GM21528 (cell line): ENCODE measurements around the gene PHOX2A.
"Not testable (repeated sequence)": the region's sequence is repeated elsewhere in the genome, so short reads cannot be mapped to it uniquely, and the experiment has no call there.

ENCODE experiments used
- ATAC-seq: cut with Tn5 transposase; IDR thresholded peaks from one replicate; pipeline ENCODE4 v1.9.1; 2021; ENCODE audit warnings: mild to moderate bottlenecking, moderate library complexity; ENCODE audit not compliant: unreplicated experiment, low FRiP score

The PHOX2A gene

DNA sequence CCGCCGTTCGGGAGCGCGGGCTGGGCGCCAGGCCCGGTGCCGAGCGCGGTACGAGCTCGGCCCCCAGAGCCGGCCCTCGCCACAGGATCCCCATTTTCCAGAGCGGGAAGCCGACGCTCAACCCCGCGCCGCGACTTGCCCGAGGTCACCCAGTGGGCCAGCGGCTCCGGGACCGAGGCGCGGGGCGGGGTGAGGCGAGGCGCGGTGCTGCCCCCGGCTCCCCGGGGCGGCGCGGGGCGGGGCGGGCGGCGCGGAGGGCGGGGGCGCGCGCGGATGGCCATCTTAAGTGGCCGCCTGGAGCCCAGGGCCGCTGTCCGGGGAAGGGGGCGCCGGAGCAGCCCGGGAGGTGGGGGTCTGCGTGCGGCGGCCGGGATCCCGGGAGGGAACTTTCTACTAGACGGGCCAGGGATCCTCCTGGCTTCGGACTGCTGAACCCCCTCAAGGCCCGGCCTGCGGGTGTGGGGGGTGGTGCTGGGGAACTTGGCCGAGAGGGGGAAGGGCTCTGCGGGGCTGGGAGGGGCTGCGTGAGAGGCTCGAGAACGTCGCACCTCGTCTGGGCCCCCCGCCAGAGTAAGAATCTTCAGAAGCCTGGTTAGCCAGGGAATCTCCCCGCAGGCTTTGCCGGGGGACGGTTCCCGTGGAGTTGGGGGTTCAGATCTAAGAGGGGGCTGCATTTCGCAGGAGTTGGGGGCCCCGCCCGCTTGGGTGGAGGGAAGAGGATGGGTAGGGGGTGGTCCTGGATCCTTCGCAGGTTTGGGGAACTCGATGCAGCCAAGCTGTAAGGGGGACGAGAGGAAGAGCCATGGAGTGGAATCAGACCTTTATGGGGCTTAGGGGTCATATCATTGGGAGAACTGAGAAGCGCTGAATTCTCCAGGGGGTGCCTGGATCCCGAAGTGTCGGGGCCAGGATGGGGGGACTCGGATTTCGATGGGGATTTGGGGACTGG, 20.1 kb downstream of the PHOX2A start:
- ATAC-seq, result peak; percentile 47

GRCh38 chr11:72222907-72223614, 20.9 kb downstream of the PHOX2A start:
- ATAC-seq, result peak; percentile 67

- no peak for ATAC-seq
Observed at GRCh38 chr11:72222106-72222891, 21.7 kb downstream of the PHOX2A start.

- ATAC-seq, result no peak
Observed at GRCh38 chr11:72221386-72222075, 22.4 kb downstream of the PHOX2A start.

GRCh38 chr11:72220696-72221363, 23.1 kb downstream of the PHOX2A start:
- no peak for ATAC-seq

DNA sequence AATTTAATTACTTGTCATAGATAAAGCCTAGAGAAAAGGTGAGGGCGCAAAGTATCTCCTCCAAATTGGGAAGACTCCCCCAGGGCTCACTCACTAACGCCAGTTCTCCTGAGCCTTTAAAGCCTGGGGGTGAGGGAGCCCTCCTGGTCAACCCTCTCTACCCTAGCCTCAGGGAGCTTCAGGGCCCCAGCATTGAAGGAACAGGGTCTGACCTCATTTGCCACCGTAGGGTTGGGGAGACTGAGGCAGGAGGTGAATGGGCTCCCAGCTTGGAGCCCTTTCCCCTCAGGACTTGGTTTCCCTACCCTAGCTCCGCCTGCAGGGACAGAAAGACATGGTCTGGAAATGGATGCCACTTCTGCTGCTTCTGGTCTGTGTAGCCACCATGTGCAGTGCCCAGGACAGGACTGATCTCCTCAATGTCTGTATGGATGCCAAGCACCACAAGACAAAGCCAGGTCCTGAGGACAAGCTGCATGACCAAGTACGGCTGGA, 25.7 kb downstream of the PHOX2A start:
- no peak for ATAC-seq

- no peak for ATAC-seq
Observed at GRCh38 chr11:72217841-72218240, 26.1 kb downstream of the PHOX2A start.

DNA sequence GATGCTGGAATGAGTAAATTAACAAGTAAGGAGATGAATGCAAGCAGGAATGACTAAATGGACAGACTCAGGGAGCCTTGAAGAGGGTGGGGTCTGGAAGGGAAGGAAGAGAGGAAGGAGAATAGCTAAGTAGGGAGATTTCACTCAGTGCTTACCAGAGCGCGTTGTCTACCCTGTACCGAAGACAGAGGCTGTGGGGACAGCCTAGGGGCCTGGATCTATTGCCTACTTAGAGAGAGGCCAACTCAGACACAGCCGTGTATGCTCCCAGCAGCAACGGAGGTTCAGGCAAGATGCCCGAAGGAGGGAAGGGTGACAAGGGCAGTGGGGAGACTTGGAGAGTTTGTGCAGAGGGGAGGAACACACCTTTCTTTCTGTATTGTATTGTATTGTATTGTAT, 27.3 kb downstream of the PHOX2A start, which contains the start of gene FOLR2:
Gene FOLR2 (plus strand): TSS at position 157 of the 400 bp plus-strand sequence. CDS start 1,791 bp downstream, outside the sequence.
- no peak for ATAC-seq

GRCh38 chr11:72209101-72209500, 34.9 kb downstream of the PHOX2A start:
- ATAC-seq, result no peak

DNA sequence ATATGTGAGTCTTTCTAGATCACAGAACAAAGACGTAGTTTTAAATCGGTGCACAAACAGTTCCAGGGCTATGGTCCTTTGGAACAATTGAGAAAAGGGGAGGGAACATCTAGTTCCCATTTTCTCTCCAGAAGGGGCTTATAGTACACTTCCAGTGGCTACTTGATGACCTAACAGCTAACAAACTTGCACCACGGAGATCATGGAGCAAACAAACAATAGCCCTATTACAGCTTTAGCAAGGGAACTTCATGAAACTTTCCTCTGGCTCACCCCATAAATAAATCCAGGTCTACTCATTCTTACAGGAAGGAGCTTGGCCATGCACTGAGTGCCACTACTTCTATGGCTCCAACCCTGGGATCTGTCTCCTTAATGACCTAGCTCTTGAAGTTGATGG, 35.7 kb downstream of the PHOX2A start:
- no peak for ATAC-seq

DNA sequence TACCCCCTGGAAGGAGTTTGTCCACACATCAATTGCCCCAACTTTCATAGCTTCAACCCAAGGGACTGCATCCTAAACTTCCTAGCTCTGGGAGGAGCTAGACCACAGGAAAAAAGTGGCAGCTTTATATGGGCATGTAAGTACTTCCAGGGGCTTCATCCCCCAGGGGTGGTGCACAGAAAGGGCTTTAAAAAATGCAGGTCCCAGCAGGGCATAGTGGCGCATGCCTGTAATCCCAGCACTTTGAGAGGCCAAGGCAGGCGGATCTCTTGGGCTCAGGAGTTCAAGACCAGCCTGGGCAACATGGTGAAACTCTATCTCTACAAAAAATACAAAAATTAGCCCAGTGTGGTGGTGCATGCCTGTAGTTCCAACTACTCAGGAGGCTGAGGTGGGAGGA, 37.2 kb downstream of the PHOX2A start:
- not testable (repeated sequence) for ATAC-seq

GRCh38 chr11:72204886-72205285, 39.1 kb downstream of the PHOX2A start:
- no peak for ATAC-seq

DNA sequence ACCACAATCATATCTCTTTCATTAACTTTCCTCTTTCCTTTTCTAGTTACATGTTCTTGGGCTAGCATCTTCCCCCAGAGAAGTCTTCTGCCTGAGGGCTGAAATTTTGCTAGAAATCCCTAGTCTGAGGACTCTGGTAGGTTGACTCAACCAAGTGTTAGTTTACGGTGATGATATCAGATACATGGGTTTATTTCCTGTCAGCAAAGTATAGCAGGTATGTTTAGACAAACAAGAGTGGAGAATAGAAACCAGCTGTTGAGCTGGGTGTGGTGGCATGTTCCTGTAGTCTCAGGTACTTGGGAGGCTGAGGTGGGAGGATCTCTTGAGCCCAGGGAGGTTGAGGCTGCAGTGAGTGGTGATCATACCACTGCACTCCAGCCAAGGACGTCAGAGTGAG, 40.8 kb downstream of the PHOX2A start:
- no peak for ATAC-seq

- no peak for ATAC-seq
Observed at GRCh38 chr11:72202571-72202970, 41.4 kb downstream of the PHOX2A start.

- not testable (repeated sequence) for ATAC-seq
Observed at GRCh38 chr11:72201445-72201844, 42.5 kb downstream of the PHOX2A start.

GRCh38 chr11:72195518-72196270, 48.3 kb downstream of the PHOX2A start:
- no peak for ATAC-seq

- ATAC-seq, result no peak
Observed at GRCh38 chr11:72191961-72192381, 52.0 kb downstream of the PHOX2A start, which contains the start of gene FOLR1. Gene FOLR1 (plus strand): TSS chr11:72192140. CDS start chr11:72192174, 34 bp downstream.

DNA sequence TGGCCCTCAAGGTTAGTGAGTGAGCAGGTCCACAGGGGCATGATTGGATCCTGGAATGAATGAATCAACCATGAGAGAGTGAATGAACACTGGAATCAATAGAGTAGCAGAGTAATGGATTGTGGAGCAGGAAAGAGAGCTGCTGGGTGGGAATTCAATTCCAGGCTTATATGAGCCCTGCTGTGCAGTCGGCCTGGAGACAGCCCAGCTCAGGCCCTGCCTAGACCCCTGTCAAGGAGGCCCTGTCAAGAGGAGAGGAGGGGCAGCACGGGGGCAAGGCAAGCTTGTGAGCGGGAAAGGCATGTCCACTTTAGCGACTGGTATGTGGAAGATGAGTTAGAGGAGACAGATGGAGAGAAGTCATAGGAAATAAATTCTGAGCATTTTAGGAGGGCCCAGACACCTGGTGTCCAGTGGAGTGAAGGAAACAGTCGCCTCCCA, 53.3 kb downstream of the PHOX2A start:
- no peak for ATAC-seq
